WERI-Rb-1 (cell line): ENCODE data around the gene INSR.

ENCODE experiments used
- DNase-seq: peaks from one replicate; pipeline ENCODE4 v3.0.0-alpha.2; 2020
- H3K27ac ChIP-seq: fragments of 250-450 bp; sonication (Bioruptor Pico); 2 replicates; pipeline ENCODE4 v1.5.1; 2020; ENCODE audit warnings: mild to moderate bottlenecking, moderate library complexity
- H3K27me3 ChIP-seq: fragments of 250-450 bp; sonication (Bioruptor Pico); 2 replicates; pipeline ENCODE4 v1.5.1; 2021; ENCODE audit warnings: mild to moderate bottlenecking, low read depth, moderate library complexity; ENCODE audit not compliant: insufficient read depth, severe bottlenecking
- H3K36me3 ChIP-seq: fragments of 250-450 bp; sonication (Bioruptor Pico); 2 replicates; pipeline ENCODE4 v1.5.1; 2020; ENCODE audit warnings: mild to moderate bottlenecking, moderate library complexity
- H3K4me3 ChIP-seq: 2 replicates; pipeline ENCODE4 v1.5.1; 2011; ENCODE audit warnings: low read depth, mild to moderate bottlenecking, control low read depth, low read length
- H3K9me3 ChIP-seq: fragments of 250-450 bp; sonication (Bioruptor Pico); 2 replicates; pipeline ENCODE4 v1.5.1; 2021; ENCODE audit warnings: mild to moderate bottlenecking, moderate library complexity; ENCODE audit not compliant: severe bottlenecking
- CTCF ChIP-seq: IDR thresholded peaks from 2 replicates; pipeline ENCODE4 v1.5.1; 2011; ENCODE audit warnings: low read depth, mild to moderate bottlenecking, control low read depth, inconsistent platforms, low read length

The INSR gene

GRCh38 chr19:7258840-7259395 lies 35.3 kb downstream of the INSR start:
- TF ChIP-seq CTCF, result no peak
- no peak for DNase-seq
- no peak overlapping the region for H3K27ac ChIP-seq

GRCh38 chr19:7258041-7258839 lies 36.0 kb downstream of the INSR start:
- Histone ChIP-seq H3K9me3 (no peaks in the 10 kb centered on the region), H3K27ac (no peak overlapping the region), H3K36me3 (no peaks in the 10 kb centered on the region), H3K4me3 (no peak overlapping the region), H3K27me3 (no peaks in the 10 kb centered on the region)
- no peak for TF ChIP-seq CTCF
- no peak for DNase-seq

More at GRCh38 chr19:7258840-7259395, 35.3 kb downstream of the INSR start:
- no peaks in the 10 kb centered on the region for H3K36me3 ChIP-seq
- H3K9me3 ChIP-seq, result no peaks in the 10 kb centered on the region
- no peak overlapping the region for H3K4me3 ChIP-seq
- no peaks in the 10 kb centered on the region for H3K27me3 ChIP-seq

GRCh38 chr19:7257148-7258040 lies 36.8 kb downstream of the INSR start:
- Histone ChIP-seq H3K27ac (no peak overlapping the region), H3K36me3 (no peaks in the 10 kb centered on the region), H3K27me3 (no peaks in the 10 kb centered on the region), H3K4me3 (no peak overlapping the region), H3K9me3 (no peaks in the 10 kb centered on the region)
- no peak for TF ChIP-seq CTCF
- DNase-seq, result no peak

- TF ChIP-seq CTCF, result no peak
- DNase-seq, result no peak
- no peaks in the 10 kb centered on the region for H3K9me3 ChIP-seq
- H3K4me3 ChIP-seq, result no peak overlapping the region
- H3K36me3 ChIP-seq, result no peaks in the 10 kb centered on the region
- H3K27ac ChIP-seq, result no peak overlapping the region
- H3K27me3 ChIP-seq, result no peaks in the 10 kb centered on the region
Observed at GRCh38 chr19:7255631-7256030, 38.6 kb downstream of the INSR start.

GRCh38 chr19:7255119-7255518 lies 39.1 kb downstream of the INSR start:
- Histone ChIP-seq H3K27ac (no peak overlapping the region), H3K27me3 (no peaks in the 10 kb centered on the region), H3K4me3 (no peak overlapping the region), H3K36me3 (no peaks in the 10 kb centered on the region), H3K9me3 (no peaks in the 10 kb centered on the region)
- TF ChIP-seq CTCF, result no peak
- DNase-seq, result no peak
